ENCODE results near the gene CEACAM6. TPM values are rescaled to one million over a fixed set of nuclear protein-coding genes. Genes with fewer than 3 reads are reported as not detected.

CEACAM6 gene
- total RNA-seq, 1 experiment from 2014 or later = 0.21 TPM

GRCh38 chr19:41799444-41800000, 44.2 kb downstream of the CEACAM6 start:
- Histone ChIP-seq H3K27ac (ENCODE audit: low read length) (no peak overlapping the region), H3K4me3 (ENCODE audit: low read depth in 2 of 2, low read length in 2 of 2) (no peak overlapping the region), H3K9me3 (ENCODE audit: control insufficient read depth, insufficient read depth, low read depth, low read length) (no peaks in the 10 kb centered on the region), H3K36me3 (ENCODE audit: control insufficient read depth, insufficient read depth, low read length) (no peaks in the 10 kb centered on the region), H3K4me1 (ENCODE audit: control insufficient read depth, insufficient read depth, low read length) (no peaks in the 10 kb centered on the region), H3K27me3 (ENCODE audit: control insufficient read depth, insufficient read depth, low read length) (no peaks in the 10 kb centered on the region)
- in situ Hi-C loops (cut with HindIII; ENCODE audit: low pct_unique_long_range_greater_than_20kb, low sequenced_read_pairs) (no loop called here), intact Hi-C loops (cut with micrococcal nuclease; ENCODE audit: unreplicated experiment) (no loop called here)
- TF ChIP-seq SIN3A (IDR thresholded peaks at IDR 0.05; ENCODE audit: borderline replicate concordance, insufficient read depth, low read depth, low read length) (no peak), CTCF (IDR thresholded peaks at IDR 0.05) (no peak), TCF7L2 (IDR thresholded peaks at IDR 0.05; ENCODE audit: low read depth, low read length) (no peak), REST (IDR thresholded peaks at IDR 0.05; ENCODE audit: insufficient read depth in 1 of 2, low read depth in 2 of 2, low read length in 1 of 2) (no peak), POLR2AphosphoS5 (IDR thresholded peaks at IDR 0.05; ENCODE audit: low read depth, low read length) (no peak)
- no peak for ATAC-seq
- DNase-seq (ENCODE audit: low read depth, low spot score) = no peak
- ChIA-PET POLR2A (no interaction called here), CTCF (no interaction called here)
- no TSS peak for BruUV-seq (replicated peaks)

GRCh38 chr19:41801031-41801430, 45.7 kb downstream of the CEACAM6 start:
- no peaks in the 10 kb centered on the region for H3K36me3 ChIP-seq (ENCODE audit: control insufficient read depth, insufficient read depth, low read length)
- no peaks in the 10 kb centered on the region for H3K9me3 ChIP-seq (ENCODE audit: control insufficient read depth, insufficient read depth, low read depth, low read length)
- DNase-seq (ENCODE audit: low read depth, low spot score) (no peak), ATAC-seq (no peak)
- no TSS peak for BruUV-seq (replicated peaks)
- no peak overlapping the region for H3K4me3 ChIP-seq (ENCODE audit: low read depth in 2 of 2, low read length in 2 of 2)
- in situ Hi-C loops (cut with HindIII; ENCODE audit: low pct_unique_long_range_greater_than_20kb, low sequenced_read_pairs) (no loop called here), intact Hi-C loops (cut with micrococcal nuclease; ENCODE audit: unreplicated experiment) (no loop called here)
- POLR2A ChIA-PET = no interaction called here
- H3K27ac ChIP-seq (ENCODE audit: low read length) = no peak overlapping the region
- H3K4me1 ChIP-seq (ENCODE audit: control insufficient read depth, insufficient read depth, low read length) = no peaks in the 10 kb centered on the region
- TF ChIP-seq TCF7L2 (IDR thresholded peaks at IDR 0.05; ENCODE audit: low read depth, low read length) = no peak
- no peak for TF ChIP-seq REST (IDR thresholded peaks at IDR 0.05; ENCODE audit: insufficient read depth in 1 of 2, low read depth in 2 of 2, low read length in 1 of 2)
- no peak for TF ChIP-seq SIN3A (IDR thresholded peaks at IDR 0.05; ENCODE audit: borderline replicate concordance, insufficient read depth, low read depth, low read length)
- TF ChIP-seq CTCF (IDR thresholded peaks at IDR 0.05) = no peak
- no peak for TF ChIP-seq POLR2AphosphoS5 (IDR thresholded peaks at IDR 0.05; ENCODE audit: low read depth, low read length)
- CTCF ChIA-PET = interaction anchor here (0.6 kb wide), 1 partner anchor 43 kb away, joined by 3 read pairs; no protein-coding TSS in a partner anchor
- no peaks in the 10 kb centered on the region for H3K27me3 ChIP-seq (ENCODE audit: control insufficient read depth, insufficient read depth, low read length)
